Body of pancreas (tissue), 4 donors: ENCODE results near the gene RAP2B.

ENCODE experiments used
- POLR2A ChIP-seq, 3 donors: fragments of 450-650 bp; IDR thresholded peaks; one replicate each; pipeline ENCODE4 v1.6.1; 2016; ENCODE audit warnings: antibody characterized with exemption in 3 of 3, mild to moderate bottlenecking in 2 of 3
- TF ChIP-seq, protein P1 (sequence below), 7 experiments: fragments of 450-650 bp in 4 of 7; fragments of 200-600 bp in 3 of 7; sonication (generic) in 3 of 7; IDR thresholded peaks; one replicate each; pipeline ENCODE4 v1.5.1; 2016 to 2019; ENCODE audit warnings: antibody characterized with exemption in 7 of 7

DNA sequence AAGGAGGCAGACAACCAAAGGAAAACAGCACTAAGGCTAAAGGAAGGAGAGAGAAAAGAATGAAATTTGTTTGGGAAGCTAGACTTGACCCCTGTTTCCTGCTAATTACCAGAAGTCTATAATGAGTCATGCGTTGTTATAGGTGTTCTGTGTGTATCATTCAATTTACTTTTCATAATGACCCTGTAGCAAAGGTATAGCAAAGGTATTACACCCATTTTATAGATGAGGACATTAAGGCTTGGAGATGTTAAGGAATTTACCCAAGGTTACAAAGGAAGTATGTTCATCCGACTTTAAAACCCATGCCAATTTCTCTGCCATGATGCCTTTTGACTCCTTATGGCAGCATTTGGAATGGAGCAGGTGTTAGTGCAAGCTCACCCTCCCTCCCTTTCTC lies 54.9 kb downstream of the RAP2B start:
- TF ChIP-seq, protein P1, sequence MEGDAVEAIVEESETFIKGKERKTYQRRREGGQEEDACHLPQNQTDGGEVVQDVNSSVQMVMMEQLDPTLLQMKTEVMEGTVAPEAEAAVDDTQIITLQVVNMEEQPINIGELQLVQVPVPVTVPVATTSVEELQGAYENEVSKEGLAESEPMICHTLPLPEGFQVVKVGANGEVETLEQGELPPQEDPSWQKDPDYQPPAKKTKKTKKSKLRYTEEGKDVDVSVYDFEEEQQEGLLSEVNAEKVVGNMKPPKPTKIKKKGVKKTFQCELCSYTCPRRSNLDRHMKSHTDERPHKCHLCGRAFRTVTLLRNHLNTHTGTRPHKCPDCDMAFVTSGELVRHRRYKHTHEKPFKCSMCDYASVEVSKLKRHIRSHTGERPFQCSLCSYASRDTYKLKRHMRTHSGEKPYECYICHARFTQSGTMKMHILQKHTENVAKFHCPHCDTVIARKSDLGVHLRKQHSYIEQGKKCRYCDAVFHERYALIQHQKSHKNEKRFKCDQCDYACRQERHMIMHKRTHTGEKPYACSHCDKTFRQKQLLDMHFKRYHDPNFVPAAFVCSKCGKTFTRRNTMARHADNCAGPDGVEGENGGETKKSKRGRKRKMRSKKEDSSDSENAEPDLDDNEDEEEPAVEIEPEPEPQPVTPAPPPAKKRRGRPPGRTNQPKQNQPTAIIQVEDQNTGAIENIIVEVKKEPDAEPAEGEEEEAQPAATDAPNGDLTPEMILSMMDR (IDR thresholded peaks at IDR 0.05) = no peak
- TF ChIP-seq POLR2A (IDR thresholded peaks at IDR 0.05) = no peak
